Activated effector memory CD4-positive, alpha-beta T cell treated with anti-CD3 and anti-CD28 coated beads, Interleukin-2, amount 50 U/mL, for 16 hours (primary cell): ENCODE results near the gene BCL6.

Experiments
- DNase-seq: peaks from one replicate; pipeline ENCODE4 v3.0.0-alpha.2; 2020

BCL6 gene

GRCh38 chr3:187759601-187760000, 14.3 kb upstream of the BCL6 start:
- DNase-seq = no peak

GRCh38 chr3:187758318-187758955, 13.2 kb upstream of the BCL6 start:
- DNase-seq = no peak

GRCh38 chr3:187753516-187753915, 8.2 kb upstream of the BCL6 start:
- DNase-seq = no peak

- DNase-seq = no peak
These were observed 5.3 kb upstream of the BCL6 start for GRCh38 chr3:187750513-187751123.

GRCh38 chr3:187750006-187750512, 4.8 kb upstream of the BCL6 start:
- no peak for DNase-seq

- DNase-seq = peak; percentile 96
These were observed 2.8 kb upstream of the BCL6 start for GRCh38 chr3:187748050-187748481.

GRCh38 chr3:187747506-187747905, 2.2 kb upstream of the BCL6 start:
- DNase-seq = no peak

- DNase-seq = no peak
These were observed 1.4 kb upstream of the BCL6 start for GRCh38 chr3:187746442-187747281.

- DNase-seq = no peak
These were observed 782 bp upstream of the BCL6 start for GRCh38 chr3:187746059-187746441.

- peak; percentile 83 for DNase-seq
These were observed 808 bp downstream of the BCL6 start for GRCh38 chr3:187744169-187745151.

- peak; percentile 86 for DNase-seq
These were observed 1.8 kb downstream of the BCL6 start for GRCh38 chr3:187743195-187744141.

GRCh38 chr3:187742351-187743171, 2.7 kb downstream of the BCL6 start:
- no peak for DNase-seq

- DNase-seq = peak; percentile 91
These were observed 3.6 kb downstream of the BCL6 start for GRCh38 chr3:187741403-187742350.

- DNase-seq = peak; percentile 91
These were observed 4.6 kb downstream of the BCL6 start for GRCh38 chr3:187740421-187741399.

- DNase-seq = peak; percentile 93
These were observed 5.5 kb downstream of the BCL6 start for GRCh38 chr3:187739561-187740332.

GRCh38 chr3:187739094-187739560, 6.1 kb downstream of the BCL6 start:
- peak; percentile 76 for DNase-seq
